GM18867 (cell line): ENCODE measurements around the gene DOCK10.

ENCODE experiments used
- ATAC-seq: cut with Tn5 transposase; IDR thresholded peaks from one replicate; pipeline ENCODE4 v1.9.1; 2021; ENCODE audit warnings: mild to moderate bottlenecking, moderate library complexity; ENCODE audit not compliant: unreplicated experiment

The DOCK10 gene

DNA sequence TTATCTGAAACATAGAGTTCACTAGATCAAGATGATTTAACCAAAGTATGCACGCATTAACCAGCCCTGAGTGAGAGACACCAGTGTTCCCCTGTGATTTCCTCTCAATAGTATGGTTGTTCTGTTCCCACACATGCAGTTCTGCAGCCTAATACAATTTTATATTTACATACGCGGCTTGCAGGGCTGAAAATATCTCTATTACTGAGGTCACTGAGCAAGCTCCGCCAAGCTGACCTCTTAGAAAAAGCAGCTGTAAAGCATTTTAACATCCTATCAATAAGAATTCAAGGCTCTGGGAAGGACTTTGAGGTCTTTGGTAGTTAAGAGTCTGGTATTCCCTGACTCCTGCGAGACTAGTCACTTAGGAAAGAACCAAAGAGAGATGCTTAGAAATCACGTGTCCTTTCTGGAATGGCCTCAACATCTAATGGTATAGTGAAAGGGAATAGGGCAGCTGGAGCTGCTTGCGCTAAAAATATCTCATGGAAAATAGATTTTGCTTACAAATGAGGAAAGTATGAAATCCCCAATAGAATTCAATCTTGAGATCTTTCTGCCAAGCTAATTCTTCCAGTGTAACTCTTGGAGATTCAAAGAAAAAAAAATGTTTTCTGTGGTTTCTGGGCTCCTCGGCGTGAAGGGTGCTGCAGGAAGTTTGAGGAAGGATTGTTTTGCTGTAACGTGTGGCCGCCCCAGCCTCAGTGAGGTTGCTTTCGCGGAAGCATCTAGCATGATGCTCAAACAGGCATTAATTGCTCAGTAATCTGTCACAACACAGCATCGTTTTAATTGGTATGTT is 59.2 kb downstream of the DOCK10 start:
- peak; percentile 73 for ATAC-seq

DNA sequence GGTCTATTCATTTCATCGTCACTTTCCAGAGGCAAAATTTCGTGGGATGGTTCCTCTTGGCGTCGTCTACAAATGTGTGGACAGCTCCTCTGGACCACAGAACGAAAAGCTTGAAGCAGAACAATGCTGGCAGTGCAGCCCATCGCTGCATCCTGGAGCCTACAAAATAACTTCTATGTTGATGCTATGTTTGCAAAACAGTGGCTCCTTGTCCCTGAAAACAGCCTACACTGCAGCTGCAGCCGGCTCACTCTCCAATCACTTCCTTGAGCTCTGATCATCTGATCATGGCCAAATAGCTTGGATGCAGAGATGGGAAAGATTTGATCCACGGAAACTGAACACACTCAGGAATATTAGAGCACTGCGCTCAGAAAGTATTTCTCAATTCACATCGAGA is 60.0 kb downstream of the DOCK10 start:
- no peak for ATAC-seq

DNA sequence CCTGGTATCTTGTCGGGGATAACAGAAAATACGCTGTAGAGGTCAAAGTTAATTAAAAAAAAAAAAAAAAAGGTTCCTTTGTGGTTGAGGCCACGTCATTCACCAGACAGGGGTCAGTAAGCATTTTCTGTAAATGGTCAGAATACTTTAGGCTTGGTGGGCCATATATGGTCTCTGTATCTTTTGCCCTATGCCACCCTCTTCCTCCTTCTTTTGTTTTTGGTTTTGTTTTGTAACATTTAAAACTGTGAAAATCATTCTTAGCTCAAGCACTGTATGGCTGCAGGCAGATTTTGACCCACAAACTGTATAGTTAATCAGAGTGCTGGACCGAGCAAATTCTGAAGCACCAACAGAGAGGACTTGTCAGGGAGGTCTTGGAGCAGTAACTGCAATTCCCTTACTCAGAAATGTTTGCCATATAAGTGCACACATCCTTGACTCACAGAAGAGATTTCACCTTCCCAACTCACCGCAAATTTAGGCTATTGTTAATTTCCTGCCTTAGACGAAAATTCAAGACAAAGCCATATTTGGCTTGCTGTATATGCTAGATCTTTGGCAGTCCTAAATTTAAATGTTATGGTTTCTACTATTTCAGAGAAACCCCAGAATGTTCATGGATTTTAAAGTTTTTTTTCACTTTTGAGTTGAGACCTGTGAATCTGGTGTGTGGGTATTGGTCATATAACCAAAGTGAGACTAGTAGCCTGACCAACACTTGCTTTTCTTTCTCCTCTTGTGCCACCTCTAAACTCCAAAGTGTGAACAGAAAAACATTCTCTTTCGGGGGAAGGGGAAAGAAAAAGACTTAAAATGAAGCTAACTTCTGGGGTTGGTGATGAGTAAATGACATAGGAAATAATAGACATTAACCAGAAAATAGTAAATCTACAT is 65.4 kb downstream of the DOCK10 start:
- ATAC-seq = peak; percentile 50

DNA sequence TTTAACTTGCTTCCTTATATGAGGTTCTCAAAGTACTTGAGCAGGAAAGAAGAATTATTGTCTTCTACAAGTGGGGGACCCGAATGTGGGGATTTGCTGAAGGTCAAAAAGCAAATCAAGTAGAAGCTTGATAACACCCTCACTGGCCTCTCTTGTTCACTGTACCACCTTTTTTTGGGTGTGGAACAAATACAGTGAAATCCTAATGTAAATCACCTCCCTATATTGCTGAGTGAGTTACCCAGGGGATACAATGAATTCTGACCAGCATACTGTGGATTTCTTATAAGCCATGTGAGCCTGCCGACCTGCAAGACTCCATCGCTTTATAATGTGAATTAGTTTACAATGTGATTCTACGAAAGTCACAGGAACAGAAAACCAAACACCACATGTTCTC is 66.5 kb downstream of the DOCK10 start:
- ATAC-seq = no peak

DNA sequence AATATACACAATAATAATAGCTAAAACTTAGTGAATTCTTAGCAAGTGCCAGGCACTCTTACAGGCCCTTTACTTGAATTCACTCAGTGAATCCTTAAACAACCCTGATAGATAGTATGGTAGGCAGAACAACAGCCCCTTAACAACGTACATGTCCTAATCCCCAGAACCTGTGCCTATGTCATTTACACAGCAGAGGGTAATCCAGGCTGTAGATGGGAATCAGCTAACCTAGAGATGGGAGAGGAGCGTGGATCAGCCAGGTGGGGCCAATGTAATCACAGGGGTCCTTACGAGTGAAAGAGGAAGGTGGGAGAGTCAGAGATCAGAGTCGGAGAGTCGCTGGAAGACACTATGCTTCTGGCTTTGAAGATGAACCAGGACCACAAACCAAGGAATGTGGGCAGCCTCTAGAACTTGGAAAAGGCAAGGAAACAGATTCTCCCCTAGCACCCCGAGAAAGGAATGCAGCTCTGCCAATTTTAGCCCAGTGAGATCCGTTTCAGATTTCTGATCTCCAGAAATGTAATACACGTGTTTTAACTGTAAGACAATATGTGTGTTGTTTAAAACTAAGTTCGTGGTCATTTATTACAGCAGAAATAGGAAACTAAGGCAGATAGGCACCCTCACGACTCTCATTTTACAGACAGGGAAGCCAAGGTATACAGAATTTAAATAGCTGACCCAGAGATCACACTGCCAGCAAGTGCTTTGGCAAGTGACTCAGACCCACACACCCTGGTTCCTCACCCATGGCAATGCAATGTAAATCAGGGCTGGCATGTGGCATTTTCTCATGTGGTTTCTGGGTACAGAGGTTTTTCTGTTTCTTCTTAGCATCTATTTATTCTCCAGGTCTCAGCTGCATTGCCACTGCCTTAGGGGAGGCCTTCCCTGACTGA is 68.9 kb downstream of the DOCK10 start:
- ATAC-seq = peak; percentile 42

DNA sequence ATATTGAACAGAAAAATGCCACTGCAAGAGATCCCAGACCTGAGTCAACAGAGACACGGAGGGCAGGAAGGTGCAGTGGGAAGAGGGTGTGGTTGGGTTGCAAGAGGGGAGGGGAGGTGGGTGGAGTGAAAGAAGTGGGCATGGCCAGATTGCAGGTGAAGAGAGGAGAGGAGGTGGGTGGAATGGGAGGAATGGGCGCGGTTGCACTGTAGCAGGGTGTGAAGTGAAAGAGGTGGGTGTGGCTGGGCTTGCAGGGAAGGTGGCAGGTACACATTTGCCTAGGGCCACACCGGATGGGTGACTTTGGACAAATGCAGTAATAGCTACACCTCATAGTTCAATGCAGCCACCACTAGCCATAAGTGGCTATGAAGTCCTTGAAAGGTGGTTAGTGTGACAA is 71.1 kb downstream of the DOCK10 start:
- ATAC-seq = peak; percentile 62

DNA sequence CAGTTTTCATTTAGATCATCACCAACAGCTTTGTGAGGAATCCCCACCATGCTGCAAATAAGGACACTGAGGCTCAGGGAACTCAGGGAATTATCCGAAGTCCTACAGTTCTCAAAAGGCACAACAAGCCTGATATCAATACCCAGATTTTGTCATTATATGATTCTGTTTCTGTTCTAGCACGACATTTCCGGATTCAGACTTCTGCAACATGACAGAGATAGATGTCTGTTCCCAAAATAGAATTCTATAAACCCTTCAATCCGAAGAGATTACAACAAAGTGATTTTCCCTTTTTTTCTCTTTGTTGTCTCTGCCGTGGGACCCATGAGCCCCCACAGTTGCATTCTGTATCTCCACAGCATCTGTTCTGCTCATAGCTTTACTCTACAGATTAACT is 72.0 kb downstream of the DOCK10 start:
- ATAC-seq = peak; percentile 36

DNA sequence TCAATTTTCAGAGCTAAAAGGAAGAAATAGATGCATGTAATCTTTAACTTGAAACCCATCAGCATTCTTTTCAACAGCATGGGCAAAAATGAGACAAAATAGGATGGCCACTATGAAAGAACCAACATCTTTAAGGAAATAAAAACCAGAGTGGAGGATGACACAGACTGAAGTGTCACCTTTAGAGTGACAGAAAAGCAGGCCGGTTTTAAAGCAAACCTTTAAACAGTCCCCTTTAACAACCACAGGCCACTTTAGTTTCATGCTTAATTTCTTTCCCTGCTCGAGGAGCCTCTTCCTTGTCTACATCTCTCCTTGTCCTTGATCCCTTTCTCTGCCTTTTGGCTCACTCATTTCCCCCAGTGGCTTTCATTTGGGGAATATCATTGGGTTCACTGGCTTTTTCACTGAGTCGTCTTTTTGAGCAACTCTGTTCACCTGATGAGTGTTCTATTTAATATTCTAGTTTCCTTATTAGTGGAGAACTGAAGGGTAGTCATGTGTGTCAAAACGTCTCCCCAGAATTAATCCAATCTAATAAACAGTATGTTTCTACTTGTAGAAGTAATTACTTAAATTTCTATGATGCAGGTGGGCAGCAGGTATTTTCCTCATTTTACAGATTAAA is 72.5 kb downstream of the DOCK10 start:
- ATAC-seq = peak; percentile 33

DNA sequence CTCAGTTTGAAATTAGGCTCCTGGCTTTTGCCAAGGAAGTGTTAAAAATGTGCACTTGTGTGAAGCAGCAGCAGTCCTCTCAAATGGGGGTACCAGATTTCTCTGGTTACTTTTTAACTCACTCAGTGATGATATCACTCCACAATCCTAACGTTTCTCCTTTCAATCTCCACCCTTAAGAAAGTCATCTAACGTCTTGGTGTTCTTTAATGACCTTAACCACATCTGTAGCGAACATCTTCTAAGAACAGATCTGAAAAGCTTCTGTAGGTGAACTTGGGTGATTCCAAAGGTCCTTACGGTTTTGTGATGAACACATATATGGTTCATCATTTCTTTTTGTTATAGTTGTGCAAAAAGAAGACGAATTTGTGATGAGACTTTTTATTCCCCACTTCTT is 73.2 kb downstream of the DOCK10 start:
- no peak for ATAC-seq

DNA sequence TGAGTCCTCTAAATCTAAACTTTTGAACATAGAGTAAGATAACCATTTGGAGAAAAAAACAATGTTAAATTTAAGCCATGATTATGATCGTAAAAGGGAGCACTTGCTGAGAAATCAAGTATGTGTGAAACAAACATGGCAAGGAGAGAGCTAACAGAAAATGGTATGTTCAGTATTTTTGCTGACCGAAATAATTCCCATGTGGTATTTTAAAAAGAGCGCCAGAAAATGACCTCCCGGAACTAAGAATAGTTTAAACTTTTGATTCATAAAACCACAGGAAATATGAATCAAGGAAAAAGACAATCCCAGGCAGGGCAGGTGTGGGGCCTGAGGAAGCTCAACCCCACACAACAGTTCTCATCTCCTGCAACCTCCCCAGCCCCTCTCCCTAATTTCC is 74.2 kb downstream of the DOCK10 start:
- no peak for ATAC-seq

DNA sequence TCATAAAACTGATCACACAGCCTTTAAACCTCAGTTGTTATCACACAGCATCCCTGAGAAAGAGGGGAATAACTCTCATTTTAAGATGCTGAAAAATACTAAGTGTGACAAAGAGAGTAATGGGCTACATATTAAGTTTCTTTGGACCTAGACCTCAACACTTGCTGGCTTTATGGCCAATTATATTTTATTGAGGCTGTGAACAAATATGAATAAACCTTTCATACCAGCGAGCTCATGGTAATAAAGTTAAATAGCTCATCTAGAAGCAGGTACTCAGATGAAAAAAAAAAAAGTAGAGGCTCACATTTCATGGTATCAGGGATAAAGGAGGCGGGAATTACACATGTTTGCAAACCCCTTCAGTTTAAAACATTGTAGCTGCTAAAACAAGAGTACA is 75.7 kb downstream of the DOCK10 start:
- no peak for ATAC-seq

DNA sequence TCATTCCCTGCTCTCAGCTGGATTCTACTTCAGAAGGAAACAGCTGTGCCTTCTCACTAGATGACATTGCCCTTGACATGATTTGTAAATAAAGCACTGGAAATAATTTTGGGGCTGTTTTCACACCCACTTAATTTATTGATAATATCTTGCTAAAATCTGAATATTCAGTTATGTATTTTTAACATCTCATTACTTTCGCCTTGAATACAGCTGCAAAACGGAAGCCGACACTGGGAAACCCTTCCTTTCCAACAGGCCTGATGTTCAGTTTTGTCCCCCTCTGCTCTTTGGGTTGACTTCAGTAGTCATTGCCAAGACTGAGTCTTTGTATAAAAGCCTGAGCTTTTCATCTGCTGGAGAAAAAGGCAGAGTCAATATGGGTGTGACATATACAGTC is 82.7 kb downstream of the DOCK10 start:
- ATAC-seq = no peak

DNA sequence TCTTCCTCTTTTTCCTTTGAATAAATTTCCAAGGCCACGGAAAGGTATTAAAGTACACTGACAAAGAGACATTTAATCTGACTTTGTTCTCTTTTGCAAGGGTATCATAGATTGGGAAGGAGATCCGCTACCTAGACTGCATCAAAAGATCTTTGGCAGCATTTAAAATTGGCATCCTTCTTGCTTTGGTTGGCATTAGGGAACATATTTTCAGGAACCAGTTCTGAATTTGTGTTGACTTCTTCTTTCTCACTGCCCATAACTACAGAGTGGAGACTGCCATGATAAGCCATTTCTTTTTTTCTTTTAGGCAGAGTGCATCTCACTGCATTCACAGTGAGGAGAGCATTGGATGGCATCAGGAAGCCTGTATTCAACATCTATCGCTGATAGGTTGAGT is 83.4 kb downstream of the DOCK10 start:
- no peak for ATAC-seq

DNA sequence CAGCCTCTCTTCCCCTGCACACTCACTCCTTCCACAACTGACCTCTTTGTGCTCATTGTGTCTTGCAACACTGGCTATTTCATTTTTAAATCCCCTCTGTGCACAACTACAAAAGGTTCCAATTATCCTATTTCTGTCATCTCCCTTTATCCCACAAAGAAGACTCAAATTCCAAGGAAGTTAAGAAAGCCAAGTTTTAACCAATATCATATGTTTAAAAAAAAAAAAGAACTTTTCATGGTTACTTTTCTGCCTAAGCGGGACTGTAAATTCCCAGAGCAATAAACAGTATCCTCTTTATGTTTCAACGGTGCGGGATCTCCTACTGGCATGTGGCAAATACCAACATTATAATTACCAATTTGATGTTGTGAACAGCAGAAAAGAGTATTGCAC is 83.8 kb downstream of the DOCK10 start:
- ATAC-seq = no peak

DNA sequence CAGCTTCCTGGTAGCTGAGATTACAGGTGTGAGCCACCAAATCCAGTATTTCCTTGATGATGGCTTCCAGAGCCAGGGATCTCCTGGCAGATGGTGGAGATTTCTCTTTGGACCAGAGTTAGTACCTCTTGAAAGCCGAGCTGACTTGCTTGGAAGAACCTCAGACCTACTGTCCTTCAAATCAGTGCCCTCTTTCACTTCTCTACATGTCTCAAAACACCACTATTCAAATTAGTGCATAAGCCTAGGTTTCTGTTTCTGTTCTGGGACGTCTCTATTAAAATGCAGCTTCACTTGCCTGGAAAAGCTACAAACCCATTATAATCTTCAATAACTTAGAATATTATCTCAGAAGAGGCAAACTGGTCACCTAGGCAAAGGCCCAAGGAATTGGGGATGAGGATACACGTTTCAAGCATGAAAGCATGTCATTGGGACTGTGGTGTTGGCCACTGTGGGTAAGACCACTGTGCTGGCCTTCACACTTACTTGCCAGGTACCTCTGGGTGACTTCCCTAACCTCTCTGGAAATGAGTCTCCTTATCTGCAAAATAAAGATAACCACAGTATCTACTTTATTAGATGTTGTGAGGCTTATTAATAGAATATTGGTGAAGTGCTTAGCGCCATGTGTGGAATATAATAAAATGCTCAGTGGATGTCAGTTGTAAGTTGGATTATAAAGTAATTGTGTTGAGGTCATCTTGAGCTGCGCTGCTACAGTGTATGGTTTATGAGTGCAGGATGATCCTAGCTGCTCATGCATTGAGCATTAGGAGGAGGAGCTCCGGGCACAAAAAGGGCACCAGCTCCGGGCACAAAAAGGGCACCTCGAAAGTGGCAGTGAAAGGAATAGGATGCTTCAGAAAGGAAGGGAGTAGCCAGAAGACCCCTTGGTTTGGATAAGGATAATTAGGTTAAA is 84.5 kb downstream of the DOCK10 start:
- peak; percentile 88 for ATAC-seq

DNA sequence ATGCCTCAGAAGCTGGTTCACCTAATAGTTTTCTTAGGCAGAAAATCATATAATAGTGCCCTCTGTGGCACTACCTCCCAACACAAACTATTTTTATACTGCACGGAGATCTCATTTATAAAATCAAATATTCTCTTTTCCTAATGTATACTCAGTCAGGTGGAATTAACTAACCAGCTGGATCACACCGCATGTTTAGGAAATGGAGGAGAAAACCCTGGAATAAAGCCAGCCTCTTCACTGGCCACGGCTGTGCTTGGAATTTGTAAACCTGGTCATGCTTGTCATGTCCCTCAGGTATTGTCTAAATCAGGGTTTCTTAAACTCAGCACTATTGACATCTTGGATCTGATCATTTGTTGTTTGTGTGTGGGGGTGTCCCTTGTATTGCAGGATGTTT is 85.6 kb downstream of the DOCK10 start:
- ATAC-seq = no peak

DNA sequence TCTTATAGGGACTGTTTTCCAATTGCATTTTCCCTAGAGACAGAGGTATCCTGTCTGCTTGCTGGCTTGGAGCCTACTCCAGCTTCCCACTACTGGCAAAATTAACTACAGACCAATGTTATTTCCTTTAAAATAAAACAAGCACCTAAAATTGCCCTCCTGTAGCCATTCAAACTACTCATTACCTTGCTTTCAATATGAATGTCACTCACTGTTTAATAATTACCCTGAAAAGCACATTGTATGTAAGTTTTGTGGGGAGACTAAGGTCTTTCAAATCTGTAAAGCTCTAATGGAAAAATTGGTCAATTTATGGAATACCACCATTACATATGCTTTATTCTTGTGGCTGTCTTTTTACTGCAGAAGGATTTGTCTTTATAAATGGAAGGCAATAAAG is 87.3 kb downstream of the DOCK10 start:
- ATAC-seq = peak; percentile 20

DNA sequence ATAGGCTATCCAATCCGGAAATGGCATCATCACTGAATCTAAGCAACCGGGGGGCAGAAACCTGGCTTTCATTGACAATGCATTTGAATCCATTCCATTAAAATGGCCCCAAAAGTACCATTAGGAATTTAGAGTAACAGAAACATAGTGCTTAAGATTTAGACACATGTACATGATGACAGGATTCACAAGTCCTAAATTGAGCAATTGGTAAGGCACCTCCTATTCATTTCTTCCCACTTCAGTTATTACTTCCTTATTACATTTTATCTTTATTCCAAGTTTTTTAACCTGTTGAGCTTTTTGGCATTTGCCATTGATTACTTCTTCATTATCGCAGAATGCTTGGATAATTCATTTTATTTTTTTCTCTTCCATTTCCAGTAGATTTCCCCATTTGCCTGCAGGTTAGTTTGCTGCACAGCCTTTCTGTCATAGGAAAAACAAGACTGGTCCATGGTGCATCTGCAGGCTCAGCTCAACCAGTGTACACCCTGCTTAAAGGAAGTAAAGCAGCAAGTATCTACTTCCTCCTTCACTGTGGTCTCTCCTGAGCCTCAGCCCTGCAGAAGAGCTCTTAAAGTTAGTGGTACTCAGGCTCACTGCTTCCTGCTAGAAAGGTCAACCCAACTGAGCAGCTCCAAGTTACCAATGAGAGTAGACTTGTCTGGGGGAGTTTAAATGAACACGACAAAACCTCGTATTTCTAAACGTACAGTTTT is 89.2 kb downstream of the DOCK10 start:
- peak; percentile 60 for ATAC-seq
